ENCODE measurements around the gene DNAJB11.

GRCh38 chr3:186592682-186593081 lies 22.2 kb downstream of the DNAJB11 start:
- TF ChIP-seq CTCF (IDR thresholded peaks at IDR 0.05), result no peak
- TF ChIP-seq REST (IDR thresholded peaks at IDR 0.05; ENCODE audit: insufficient read depth in 1 of 2, low read depth in 2 of 2, low read length in 1 of 2), result no peak
